ENCODE results near the gene CXorf38. TPM values are rescaled to one million over a fixed set of nuclear protein-coding genes. Genes with fewer than 3 reads are reported as not detected.
A peak's percentile ranks its signal among the peaks of the same experiment; 100 is the strongest.

CXorf38 gene
- total RNA-seq, 1 donor from 2014 or later, result 16.8 TPM

GRCh38 chrX:40652664-40653063 is 5.3 kb upstream of the CXorf38 start:
- H3K4me3 Mint-ChIP-seq, result no peak overlapping the region
- H3K4me1 Mint-ChIP-seq, result peaks cover 3% of the 10 kb centered on the region
- no peaks in the 10 kb centered on the region for H3K9me3 Mint-ChIP-seq
- no peak for DNase-seq
- H3K27me3 Mint-ChIP-seq, result no peaks in the 10 kb centered on the region
- intact Hi-C loops (cut with micrococcal nuclease), result no loop called here
- H3K36me3 Mint-ChIP-seq (ENCODE audit: low read depth), result peaks cover 10% of the 10 kb centered on the region
- H3K27ac Mint-ChIP-seq, result no peak overlapping the region

GRCh38 chrX:40651620-40652223 is 4.4 kb upstream of the CXorf38 start:
- Mint-ChIP-seq H3K36me3 (ENCODE audit: low read depth) (peaks cover 10% of the 10 kb centered on the region), H3K27ac (no peak overlapping the region), H3K4me1 (peaks cover 4% of the 10 kb centered on the region), H3K4me3 (no peak overlapping the region), H3K9me3 (no peaks in the 10 kb centered on the region), H3K27me3 (no peaks in the 10 kb centered on the region)
- peak; percentile 89 for DNase-seq
- intact Hi-C loops (cut with micrococcal nuclease), result loop anchor here (1.0 kb wide), 1 partner anchor 143 kb away; no protein-coding TSS in a partner anchor

- Mint-ChIP-seq H3K27ac (peak overlapping the region; percentile 90), H3K27me3 (no peaks in the 10 kb centered on the region), H3K4me3 (peak overlapping the region; percentile 91), H3K9me3 (no peaks in the 10 kb centered on the region), H3K4me1 (peaks cover 27% of the 10 kb centered on the region), H3K36me3 (ENCODE audit: low read depth) (peaks cover 29% of the 10 kb centered on the region)
- intact Hi-C loops (cut with micrococcal nuclease), result loop anchor here (1.0 to 10.0 kb wide), 8 partner anchors 66 to 1844 kb away; partner anchors contain the start of genes ATP6AP2, DDX3X, MID1IP1 and USP9X
- peak; percentile 78 for DNase-seq
Observed at GRCh38 chrX:40646489-40647306, 663 bp downstream of the CXorf38 start.

- Mint-ChIP-seq H3K9me3 (no peaks in the 10 kb centered on the region), H3K4me1 (peaks cover 26% of the 10 kb centered on the region), H3K36me3 (ENCODE audit: low read depth) (peaks cover 25% of the 10 kb centered on the region), H3K27ac (peak overlapping the region; percentile 96), H3K4me3 (peak overlapping the region; percentile 94), H3K27me3 (no peaks in the 10 kb centered on the region)
- DNase-seq, result peak; percentile 80
- intact Hi-C loops (cut with micrococcal nuclease), result loop anchor here (5.0 to 10.0 kb wide), 5 partner anchors 440 to 1843 kb away; partner anchors contain the start of genes DDX3X, MID1IP1 and USP9X
Observed at GRCh38 chrX:40644821-40645358, 2.5 kb downstream of the CXorf38 start.

- no peaks in the 10 kb centered on the region for H3K27me3 Mint-ChIP-seq
- intact Hi-C loops (cut with micrococcal nuclease), result loop anchor here (10.0 kb wide), 2 partner anchors 441 to 539 kb away; partner anchors contain the start of gene USP9X
- no peaks in the 10 kb centered on the region for H3K9me3 Mint-ChIP-seq
- DNase-seq, result no peak
- H3K36me3 Mint-ChIP-seq (ENCODE audit: low read depth), result peaks cover 25% of the 10 kb centered on the region
- peak overlapping the region; percentile 68 for H3K27ac Mint-ChIP-seq
- H3K4me3 Mint-ChIP-seq, result peak overlapping the region; percentile 67
- peaks cover 28% of the 10 kb centered on the region for H3K4me1 Mint-ChIP-seq
Observed at GRCh38 chrX:40644176-40644575, 3.2 kb downstream of the CXorf38 start.

- intact Hi-C loops (cut with micrococcal nuclease), result no loop called here
- H3K4me1 Mint-ChIP-seq, result peaks cover 23% of the 10 kb centered on the region
- H3K36me3 Mint-ChIP-seq (ENCODE audit: low read depth), result peaks cover 52% of the 10 kb centered on the region
- no peak overlapping the region for H3K27ac Mint-ChIP-seq
- DNase-seq, result no peak
- H3K9me3 Mint-ChIP-seq, result no peaks in the 10 kb centered on the region
- H3K27me3 Mint-ChIP-seq, result no peaks in the 10 kb centered on the region
- H3K4me3 Mint-ChIP-seq, result no peak overlapping the region
Observed at GRCh38 chrX:40637687-40638086, 9.7 kb downstream of the CXorf38 start.

GRCh38 chrX:40632199-40632598 is 15.2 kb downstream of the CXorf38 start:
- Mint-ChIP-seq H3K9me3 (no peaks in the 10 kb centered on the region), H3K4me1 (peaks cover 12% of the 10 kb centered on the region), H3K36me3 (ENCODE audit: low read depth) (peaks cover 49% of the 10 kb centered on the region), H3K27ac (peak overlapping the region; percentile 45), H3K4me3 (no peak overlapping the region), H3K27me3 (no peaks in the 10 kb centered on the region)
- DNase-seq, result no peak
- intact Hi-C loops (cut with micrococcal nuclease), result no loop called here

GRCh38 chrX:40628506-40628905 is 18.9 kb downstream of the CXorf38 start:
- Mint-ChIP-seq H3K36me3 (ENCODE audit: low read depth) (peaks cover 26% of the 10 kb centered on the region), H3K4me1 (peaks cover 6% of the 10 kb centered on the region), H3K27ac (no peak overlapping the region), H3K9me3 (no peaks in the 10 kb centered on the region), H3K4me3 (no peak overlapping the region), H3K27me3 (no peaks in the 10 kb centered on the region)
- intact Hi-C loops (cut with micrococcal nuclease), result no loop called here
- no peak for DNase-seq

GRCh38 chrX:40625294-40625693 is 22.1 kb downstream of the CXorf38 start:
- H3K27ac Mint-ChIP-seq, result no peak overlapping the region
- no peak overlapping the region for H3K4me3 Mint-ChIP-seq
- no peaks in the 10 kb centered on the region for H3K9me3 Mint-ChIP-seq
- DNase-seq, result no peak
- H3K4me1 Mint-ChIP-seq, result no peaks in the 10 kb centered on the region
- no peaks in the 10 kb centered on the region for H3K27me3 Mint-ChIP-seq
- intact Hi-C loops (cut with micrococcal nuclease), result no loop called here
- H3K36me3 Mint-ChIP-seq (ENCODE audit: low read depth), result peaks cover 11% of the 10 kb centered on the region

- Mint-ChIP-seq H3K9me3 (no peaks in the 10 kb centered on the region), H3K27me3 (no peaks in the 10 kb centered on the region), H3K4me3 (no peak overlapping the region), H3K27ac (no peak overlapping the region), H3K36me3 (ENCODE audit: low read depth) (peaks cover 10% of the 10 kb centered on the region), H3K4me1 (no peaks in the 10 kb centered on the region)
- no peak for DNase-seq
- intact Hi-C loops (cut with micrococcal nuclease), result no loop called here
Observed at GRCh38 chrX:40623665-40624064, 23.7 kb downstream of the CXorf38 start.

GRCh38 chrX:40623139-40623536 is 24.2 kb downstream of the CXorf38 start, which contains the start of gene MPC1L:
Gene MPC1L (plus strand): TSS chrX:40623428. CDS start chrX:40623566, 138 bp downstream.
- Mint-ChIP-seq H3K36me3 (ENCODE audit: low read depth) (peaks cover 8% of the 10 kb centered on the region), H3K4me3 (no peak within 1 kb of the TSS), H3K9me3 (no peaks in the 10 kb centered on the region), H3K4me1 (no peaks in the 10 kb centered on the region), H3K27ac (no peak within 1 kb of the TSS), H3K27me3 (no peaks in the 10 kb centered on the region)
- intact Hi-C loops (cut with micrococcal nuclease), result no loop called here
- no peak for DNase-seq

GRCh38 chrX:40622479-40623138 is 24.8 kb downstream of the CXorf38 start:
- H3K36me3 Mint-ChIP-seq (ENCODE audit: low read depth), result peaks cover 5% of the 10 kb centered on the region
- no peaks in the 10 kb centered on the region for H3K27me3 Mint-ChIP-seq
- H3K4me1 Mint-ChIP-seq, result no peaks in the 10 kb centered on the region
- intact Hi-C loops (cut with micrococcal nuclease), result no loop called here
- no peaks in the 10 kb centered on the region for H3K9me3 Mint-ChIP-seq
- no peak for DNase-seq
- no peak overlapping the region for H3K27ac Mint-ChIP-seq
- H3K4me3 Mint-ChIP-seq, result no peak overlapping the region

GRCh38 chrX:40617566-40617965 is 29.8 kb downstream of the CXorf38 start:
- DNase-seq, result no peak
- no peak overlapping the region for H3K27ac Mint-ChIP-seq
- H3K27me3 Mint-ChIP-seq, result no peaks in the 10 kb centered on the region
- no peak overlapping the region for H3K4me3 Mint-ChIP-seq
- no peaks in the 10 kb centered on the region for H3K4me1 Mint-ChIP-seq
- no peaks in the 10 kb centered on the region for H3K9me3 Mint-ChIP-seq
- no peaks in the 10 kb centered on the region for H3K36me3 Mint-ChIP-seq (ENCODE audit: low read depth)
- intact Hi-C loops (cut with micrococcal nuclease), result no loop called here
